ENCODE data around the gene MEGF8. TPM values are rescaled to one million over a fixed set of nuclear protein-coding genes. Genes with fewer than 3 reads are reported as not detected.
A peak's percentile ranks its signal among the peaks of the same experiment; 100 is the strongest.

MEGF8 gene
- total and polyA plus RNA-seq, 9 of the 15 experiments (the other 6 are each of a cell fraction or from before 2014, with no cell fraction given) = 0.28 to 13.1 (median 3.0) TPM

DNA sequence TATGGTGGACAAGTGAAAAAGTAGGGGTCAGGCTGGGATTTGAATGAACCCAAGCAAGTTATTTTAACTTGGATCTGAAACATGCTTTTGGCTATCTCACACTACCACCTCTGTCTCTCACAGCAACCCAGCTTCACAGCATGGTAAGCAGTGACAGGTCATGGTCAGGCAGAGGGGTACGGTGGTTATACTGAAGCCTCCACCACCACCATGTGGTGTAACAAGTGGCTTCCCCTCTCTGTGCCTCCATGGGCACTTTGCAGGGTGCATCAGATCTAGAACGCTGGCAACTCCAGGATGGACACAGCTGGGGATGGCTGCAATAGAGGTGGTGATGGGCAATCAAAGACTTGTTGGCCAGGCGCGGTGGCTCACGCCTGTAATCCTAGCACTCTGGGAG is 13.1 kb upstream of the MEGF8 start (continued):
- TF ChIP-seq, protein P1, sequence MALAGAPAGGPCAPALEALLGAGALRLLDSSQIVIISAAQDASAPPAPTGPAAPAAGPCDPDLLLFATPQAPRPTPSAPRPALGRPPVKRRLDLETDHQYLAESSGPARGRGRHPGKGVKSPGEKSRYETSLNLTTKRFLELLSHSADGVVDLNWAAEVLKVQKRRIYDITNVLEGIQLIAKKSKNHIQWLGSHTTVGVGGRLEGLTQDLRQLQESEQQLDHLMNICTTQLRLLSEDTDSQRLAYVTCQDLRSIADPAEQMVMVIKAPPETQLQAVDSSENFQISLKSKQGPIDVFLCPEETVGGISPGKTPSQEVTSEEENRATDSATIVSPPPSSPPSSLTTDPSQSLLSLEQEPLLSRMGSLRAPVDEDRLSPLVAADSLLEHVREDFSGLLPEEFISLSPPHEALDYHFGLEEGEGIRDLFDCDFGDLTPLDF (CRISPR knock-in tag; IDR thresholded peaks at IDR 0.05) = no peak
- no peak for TF ChIP-seq C11orf30 (IDR thresholded peaks at IDR 0.05; ENCODE audit: low read depth)

DNA sequence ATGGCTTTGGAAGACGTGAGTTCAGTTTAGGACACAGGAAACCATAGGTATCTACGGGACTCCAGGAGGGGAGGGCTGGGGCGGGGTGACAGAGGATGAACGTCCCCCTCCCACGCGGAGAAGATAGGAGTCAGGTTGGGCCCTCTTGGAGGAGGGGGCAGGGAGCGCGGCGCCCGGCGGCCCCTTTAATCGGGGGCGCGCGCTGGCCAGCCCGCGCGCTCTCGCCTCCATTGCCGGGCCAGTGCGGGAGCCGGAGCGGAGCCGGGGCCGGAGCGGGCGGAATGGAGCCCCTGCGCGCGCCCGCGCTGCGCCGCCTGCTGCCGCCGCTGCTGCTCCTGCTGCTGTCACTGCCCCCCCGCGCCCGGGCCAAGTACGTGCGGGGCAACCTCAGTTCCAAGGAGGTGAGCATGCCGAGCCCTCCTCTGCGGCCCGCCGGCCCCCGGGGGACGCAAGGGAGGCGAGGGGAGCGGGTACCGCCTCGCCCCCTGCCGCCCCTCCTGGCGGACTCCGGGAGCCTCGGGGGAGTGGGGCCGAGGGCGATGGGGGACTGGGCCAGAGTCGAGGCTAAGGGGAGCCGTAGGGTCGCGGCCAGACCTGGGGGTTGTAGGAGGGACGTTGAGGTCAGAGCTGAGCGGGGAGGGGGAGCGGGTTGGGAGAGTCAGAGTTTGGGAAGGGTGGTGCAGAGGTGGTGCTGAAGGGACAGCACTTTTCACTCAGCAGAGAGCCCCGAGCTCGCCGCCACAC is 12.2 kb upstream of the MEGF8 start, which contains the start of gene TMEM145:
Gene TMEM145 (plus strand): TSS at position 214 of the 744 bp plus-strand sequence. CDS start 68 bp downstream, at position 282.
- POLR2A ChIA-PET = interaction anchor here (0.6 to 1.0 kb wide), 3 partner anchors 11 to 339 kb away, joined by 3 to 4 read pairs (median 3); partner anchors contain the start of gene PAFAH1B3
- intact Hi-C loops (cut with micrococcal nuclease) (no loop called here), in situ Hi-C loops (cut with MboI) (no loop called here)
- H3K9ac ChIP-seq (ENCODE audit: insufficient read depth in 1 of 2, low read depth in 2 of 2, low read length in 2 of 2) = peak within 1 kb of the TSS in 1 of 2 experiments; percentile 88; a peak in 3 of 4 replicates
- CTCF ChIA-PET (ENCODE audit: low intra/inter-chr PET ratio) = interaction anchor here (0.9 kb wide), 1 partner anchor 12 kb away, joined by 4 read pairs; no protein-coding TSS in a partner anchor
- H3K9me3 ChIP-seq (replicated peaks; ENCODE audit: control insufficient read depth, insufficient read depth, low read depth, low read length) = no peaks in the 10 kb centered on the region
- FAIRE-seq = no peak
- no peaks in the 10 kb centered on the region for H3K9me1 ChIP-seq (ENCODE audit: control insufficient read depth, insufficient read depth, low read length)
- H3K36me3 ChIP-seq (ENCODE audit: control insufficient read depth, insufficient read depth, low read length) = no peaks in the 10 kb centered on the region
- peak; percentile 79 to 92 (median 88) for DNase-seq (ENCODE audit: extremely low read depth in 1 of 4, low spot score in 3 of 4)
- H3K4me2 ChIP-seq (ENCODE audit: insufficient read depth, low read length) = peak within 1 kb of the TSS; percentile 72
- no peaks in the 10 kb centered on the region for H4K20me1 ChIP-seq (replicated peaks; ENCODE audit: control insufficient read depth, insufficient read depth, low read length)
- no peaks in the 10 kb centered on the region for H3K27me3 ChIP-seq (ENCODE audit: control insufficient read depth in 2 of 2, insufficient read depth in 2 of 2, low read length in 2 of 2)
- no TSS peak for BruUV-seq (replicated peaks)
- H2AFZ ChIP-seq (ENCODE audit: low read depth, low read length) = peak within 1 kb of the TSS; percentile 90
- peak; percentile 91 for ATAC-seq
- WGBS (ENCODE audit: insufficient coverage, low coverage, missing lambda C conversion rate) = 4% methylated on average over 29 of the region's 67 CpGs
- peaks cover 15 to 53% of the 10 kb centered on the region in 2 experiments; a peak in 3 of 5 replicates for H3K4me1 ChIP-seq (replicated peaks in 1 of 2; ENCODE audit: control insufficient read depth in 2 of 2, insufficient read depth in 2 of 2, low read length in 2 of 2)
- H3K27ac ChIP-seq (ENCODE audit: extremely low read depth, low read depth, low read length) = 0 out of 3 replicates have a peak within 1 kb of the TSS, but pooled peaks have one; percentile 20
- no peaks in the 10 kb centered on the region for H3K79me2 ChIP-seq (ENCODE audit: control insufficient read depth, insufficient read depth, low read length)
- peak within 1 kb of the TSS; percentile 51 for H3K4me3 ChIP-seq
- TF ChIP-seq CHD1 (IDR thresholded peaks at IDR 0.05; ENCODE audit: low read length) (no peak), TCF7L2 (IDR thresholded peaks at IDR 0.05; ENCODE audit: low read depth, low read length) (no peak), ASH1L (IDR thresholded peaks at IDR 0.05; ENCODE audit: borderline replicate concordance, low read depth, partially characterized antibody) (no peak), FOXM1 (IDR thresholded peaks at IDR 0.05; ENCODE audit: low read depth) (no peak), FOXM1 (CRISPR knock-in tag; IDR thresholded peaks at IDR 0.05; ENCODE audit: low read depth) (no peak)
- TF ChIP-seq, protein P2, sequence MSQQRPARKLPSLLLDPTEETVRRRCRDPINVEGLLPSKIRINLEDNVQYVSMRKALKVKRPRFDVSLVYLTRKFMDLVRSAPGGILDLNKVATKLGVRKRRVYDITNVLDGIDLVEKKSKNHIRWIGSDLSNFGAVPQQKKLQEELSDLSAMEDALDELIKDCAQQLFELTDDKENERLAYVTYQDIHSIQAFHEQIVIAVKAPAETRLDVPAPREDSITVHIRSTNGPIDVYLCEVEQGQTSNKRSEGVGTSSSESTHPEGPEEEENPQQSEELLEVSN (IDR thresholded peaks at IDR 0.05; ENCODE audit: borderline replicate concordance in 1 of 2, extremely low read depth in 1 of 2, insufficient read depth in 1 of 2, insufficient read length in 1 of 2, low read depth in 1 of 2, low read length in 1 of 2, poor library complexity in 1 of 2, severe bottlenecking in 1 of 2) = peak in 1 of 2 experiments; percentile 54
- TF ChIP-seq, protein P3, sequence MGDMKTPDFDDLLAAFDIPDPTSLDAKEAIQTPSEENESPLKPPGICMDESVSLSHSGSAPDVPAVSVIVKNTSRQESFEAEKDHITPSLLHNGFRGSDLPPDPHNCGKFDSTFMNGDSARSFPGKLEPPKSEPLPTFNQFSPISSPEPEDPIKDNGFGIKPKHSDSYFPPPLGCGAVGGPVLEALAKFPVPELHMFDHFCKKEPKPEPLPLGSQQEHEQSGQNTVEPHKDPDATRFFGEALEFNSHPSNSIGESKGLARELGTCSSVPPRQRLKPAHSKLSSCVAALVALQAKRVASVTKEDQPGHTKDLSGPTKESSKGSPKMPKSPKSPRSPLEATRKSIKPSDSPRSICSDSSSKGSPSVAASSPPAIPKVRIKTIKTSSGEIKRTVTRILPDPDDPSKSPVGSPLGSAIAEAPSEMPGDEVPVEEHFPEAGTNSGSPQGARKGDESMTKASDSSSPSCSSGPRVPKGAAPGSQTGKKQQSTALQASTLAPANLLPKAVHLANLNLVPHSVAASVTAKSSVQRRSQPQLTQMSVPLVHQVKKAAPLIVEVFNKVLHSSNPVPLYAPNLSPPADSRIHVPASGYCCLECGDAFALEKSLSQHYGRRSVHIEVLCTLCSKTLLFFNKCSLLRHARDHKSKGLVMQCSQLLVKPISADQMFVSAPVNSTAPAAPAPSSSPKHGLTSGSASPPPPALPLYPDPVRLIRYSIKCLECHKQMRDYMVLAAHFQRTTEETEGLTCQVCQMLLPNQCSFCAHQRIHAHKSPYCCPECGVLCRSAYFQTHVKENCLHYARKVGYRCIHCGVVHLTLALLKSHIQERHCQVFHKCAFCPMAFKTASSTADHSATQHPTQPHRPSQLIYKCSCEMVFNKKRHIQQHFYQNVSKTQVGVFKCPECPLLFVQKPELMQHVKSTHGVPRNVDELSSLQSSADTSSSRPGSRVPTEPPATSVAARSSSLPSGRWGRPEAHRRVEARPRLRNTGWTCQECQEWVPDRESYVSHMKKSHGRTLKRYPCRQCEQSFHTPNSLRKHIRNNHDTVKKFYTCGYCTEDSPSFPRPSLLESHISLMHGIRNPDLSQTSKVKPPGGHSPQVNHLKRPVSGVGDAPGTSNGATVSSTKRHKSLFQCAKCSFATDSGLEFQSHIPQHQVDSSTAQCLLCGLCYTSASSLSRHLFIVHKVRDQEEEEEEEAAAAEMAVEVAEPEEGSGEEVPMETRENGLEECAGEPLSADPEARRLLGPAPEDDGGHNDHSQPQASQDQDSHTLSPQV (IDR thresholded peaks at IDR 0.05) = no peak
- TF ChIP-seq, protein P4, sequence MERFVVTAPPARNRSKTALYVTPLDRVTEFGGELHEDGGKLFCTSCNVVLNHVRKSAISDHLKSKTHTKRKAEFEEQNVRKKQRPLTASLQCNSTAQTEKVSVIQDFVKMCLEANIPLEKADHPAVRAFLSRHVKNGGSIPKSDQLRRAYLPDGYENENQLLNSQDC (CRISPR knock-in tag; IDR thresholded peaks at IDR 0.05) = no peak

Measured in K562 (cell line).